NOMO-1 treated with dmso at 0.1 percent for 144 hours (cell line): ENCODE data around the gene CFAP45.

Experiments used
- DNase-seq: peaks from one replicate; lab custom pipeline; 2025; ENCODE audit not compliant: unreplicated experiment; lab: John Stamatoyannopoulos, UW

The CFAP45 gene

GRCh38 chr1:159936273-159936904 lies 36.4 kb upstream of the CFAP45 start:
- peak; percentile 53 for DNase-seq

GRCh38 chr1:159935719-159936272 lies 35.8 kb upstream of the CFAP45 start:
- DNase-seq = peak; percentile 62

GRCh38 chr1:159935305-159935704 lies 35.3 kb upstream of the CFAP45 start:
- DNase-seq = no peak

- no peak for DNase-seq
Observed at GRCh38 chr1:159934136-159935039, 34.4 kb upstream of the CFAP45 start.

- no peak for DNase-seq
Observed at GRCh38 chr1:159933347-159933746, 33.4 kb upstream of the CFAP45 start.

GRCh38 chr1:159932296-159933285 lies 32.6 kb upstream of the CFAP45 start:
- no peak for DNase-seq

- no peak for DNase-seq
Observed at GRCh38 chr1:159931795-159932173, 31.8 kb upstream of the CFAP45 start.

- DNase-seq = no peak
Observed at GRCh38 chr1:159931101-159931794, 31.3 kb upstream of the CFAP45 start.

- no peak for DNase-seq
Observed at GRCh38 chr1:159930634-159931033, 30.7 kb upstream of the CFAP45 start.

GRCh38 chr1:159930216-159930615 lies 30.3 kb upstream of the CFAP45 start:
- no peak for DNase-seq

- no peak for DNase-seq
Observed at GRCh38 chr1:159929155-159930051, 29.4 kb upstream of the CFAP45 start.

- DNase-seq = no peak
Observed at GRCh38 chr1:159928491-159929050, 28.6 kb upstream of the CFAP45 start.

GRCh38 chr1:159927849-159928431 lies 28.0 kb upstream of the CFAP45 start:
- DNase-seq = no peak

- no peak for DNase-seq
Observed at GRCh38 chr1:159927211-159927848, 27.4 kb upstream of the CFAP45 start.

- peak; percentile 61 for DNase-seq
Observed at GRCh38 chr1:159925719-159926078, 25.7 kb upstream of the CFAP45 start.

- DNase-seq = peak; percentile 87
Observed at GRCh38 chr1:159924791-159925718, 25.1 kb upstream of the CFAP45 start, which contains the start of gene TAGLN2. Gene TAGLN2, minus strand, starts transcription at chr1:159925507. Its CDS starts 4,998 bp downstream, at chr1:159920509.
